Measurements from ENCODE around the gene RUNX2.

DNA sequence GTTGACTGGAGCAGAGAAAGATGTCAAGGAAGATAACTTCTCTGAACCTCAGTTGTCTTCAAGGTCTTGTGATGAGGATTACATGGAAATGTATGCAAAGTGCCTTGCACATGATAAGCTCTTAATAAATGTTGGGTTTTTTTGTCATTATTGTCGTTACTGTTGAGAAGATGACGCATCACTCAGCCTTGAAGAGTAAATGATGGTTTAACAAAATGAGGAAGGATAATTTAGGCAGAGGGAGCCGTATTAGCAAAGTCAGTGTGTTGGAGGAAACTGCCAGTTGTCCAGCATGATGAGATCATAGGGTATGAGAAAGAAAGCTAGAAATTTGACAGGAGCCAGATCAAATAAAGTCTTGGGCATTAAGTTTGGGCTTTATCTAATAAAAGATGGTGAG is 58.4 kb downstream of the RUNX2 start:
- TF ChIP-seq CTCF (IDR thresholded peaks at IDR 0.05) (no peak), POLR2A (IDR thresholded peaks at IDR 0.05) (no peak), POLR2AphosphoS5 (IDR thresholded peaks at IDR 0.05) (no peak), EP300 (IDR thresholded peaks at IDR 0.05) (no peak)

All from stomach (tissue), 4 donors.